Panc1 (cell line): Measurements from ENCODE around the gene PRKAG3. TPM values are rescaled to one million over a fixed set of nuclear protein-coding genes. Genes with fewer than 3 reads are reported as not detected.
A peak's percentile ranks its signal among the peaks of the same experiment; 100 is the strongest.

Experiments
- ATAC-seq: fragments of 200-7000 bp; cut with Tn5 transposase; 2 replicates; pipeline ENCODE4 v1.9.1; 2020; ENCODE audit warnings: mild to moderate bottlenecking, moderate library complexity
- BruUV-seq: library from RNA; stranded (reverse); fragments of 400-500 nt; replicated peaks from 2 replicates; lab custom pipeline; 2021; lab: Mats Ljungman, UMichigan
- CTCF ChIA-PET: fragments of 300-600 bp; sonication (Branson Sonifier 250); formaldehyde crosslinking; loops from one replicate; lab custom pipeline; 2022; ENCODE audit warnings: antibody characterized with exemption; lab: Charles Lee
- POLR2A ChIA-PET: fragments of 300-600 bp; sonication (Branson Sonifier 250); formaldehyde crosslinking; loops from one replicate; lab custom pipeline; 2022; ENCODE audit warnings: antibody characterized with exemption; lab: Charles Lee
- DNase-seq: peaks from one replicate; pipeline ENCODE4 v3.0.0-alpha.2; 2010; ENCODE audit warnings: low read depth, low spot score
- H3K27ac ChIP-seq: 2 replicates; pipeline ENCODE4 v1.5.1; 2011; ENCODE audit warnings: mild to moderate bottlenecking, low read length, inconsistent platforms
- H3K27me3 ChIP-seq: fragments of 200-500 bp; sonication (Bioruptor generic); 2 replicates; pipeline ENCODE4 v1.6.0; 2014; ENCODE audit warnings: low read length, inconsistent platforms; ENCODE audit not compliant: control insufficient read depth, insufficient read depth
- H3K36me3 ChIP-seq: fragments of 200-500 bp; sonication (Bioruptor generic); 2 replicates; pipeline ENCODE4 v1.5.1; 2014; ENCODE audit warnings: inconsistent platforms, mild to moderate bottlenecking, low read length, moderate library complexity; ENCODE audit not compliant: control insufficient read depth, insufficient read depth
- H3K4me1 ChIP-seq: 2 replicates; pipeline ENCODE4 v1.5.1; 2011; ENCODE audit warnings: inconsistent platforms, mild to moderate bottlenecking, low read length, moderate library complexity; ENCODE audit not compliant: control insufficient read depth, insufficient read depth
- H3K4me3 ChIP-seq, 2 experiments: 2 replicates each; pipeline ENCODE4 v1.5.1; 2011 to 2012; ENCODE audit warnings: low read depth in 2 of 2, low read length in 2 of 2, mild to moderate bottlenecking in 2 of 2, inconsistent platforms in 1 of 2, moderate library complexity in 1 of 2
- H3K9me3 ChIP-seq: fragments of 200-500 bp; sonication (Bioruptor generic); 2 replicates; pipeline ENCODE4 v1.5.1; 2014; ENCODE audit warnings: low read depth, mild to moderate bottlenecking, inconsistent platforms, low read length, moderate library complexity; ENCODE audit not compliant: control insufficient read depth, insufficient read depth
- CTCF ChIP-seq: fragments of 450-650 bp; IDR thresholded peaks from 2 replicates; pipeline ENCODE4 v1.5.1; 2017; ENCODE audit warnings: mild to moderate bottlenecking
- POLR2AphosphoS5 ChIP-seq: IDR thresholded peaks from 2 replicates; pipeline ENCODE4 v1.6.1; 2012; ENCODE audit warnings: mild to moderate bottlenecking, low read depth, low read length, moderate library complexity
- REST ChIP-seq, 2 experiments: IDR thresholded peaks; 2 replicates each; pipeline ENCODE4 v1.6.1; 2011 to 2012; ENCODE audit warnings: low read depth in 2 of 2, control low read depth in 1 of 2, low read length in 1 of 2, mild to moderate bottlenecking in 1 of 2, moderate library complexity in 1 of 2; ENCODE audit not compliant: insufficient read depth in 1 of 2
- SIN3A ChIP-seq: IDR thresholded peaks from 2 replicates; pipeline ENCODE4 v1.6.1; 2012; ENCODE audit warnings: low read depth, mild to moderate bottlenecking, low read length, moderate library complexity, borderline replicate concordance; ENCODE audit not compliant: insufficient read depth
- TCF7L2 ChIP-seq: IDR thresholded peaks from 2 replicates; pipeline ENCODE4 v1.6.1; 2011; ENCODE audit warnings: mild to moderate bottlenecking, low read depth, low read length, inconsistent platforms
- in situ Hi-C: cut with HindIII; loops from 2 replicates; pipeline ENCODE4 v1.10.0; 2016; ENCODE audit warnings: low sequenced_read_pairs, low pct_unique_long_range_greater_than_20kb
- intact Hi-C: fragments of 100-400 bp; cut with micrococcal nuclease; formaldehyde crosslinking; loops from one replicate; pipeline ENCODE4 v1.10.0; 2022; ENCODE audit not compliant: unreplicated experiment
- total RNA-seq: library from RNA; stranded (reverse); gene quantifications from one replicate; pipeline ENCODE4 v1.2.1, GENCODE V29; 2021; ENCODE audit not compliant: unreplicated experiment

Gene PRKAG3
- total RNA-seq, 1 experiment from 2014 or later = not detected

GRCh38 chr2:218832520-218832919 is 917 bp upstream of the PRKAG3 start:
- TF ChIP-seq CTCF (no peak), REST (IDR thresholded peaks at IDR 0.05; ENCODE audit: insufficient read depth in 1 of 2, low read depth in 2 of 2, low read length in 1 of 2) (no peak), SIN3A (no peak), TCF7L2 (no peak), POLR2AphosphoS5 (no peak)
- peaks cover 4% of the 10 kb centered on the region; the same call in 1 of the 2 replicates for H3K9me3 ChIP-seq
- CTCF ChIA-PET = no interaction called here
- ATAC-seq (peak; percentile 47; the same call in 1 of the 2 replicates), DNase-seq (no peak)
- intact Hi-C loops (no loop called here), in situ Hi-C loops (no loop called here)
- H3K4me3 ChIP-seq = no peak overlapping the region
- H3K36me3 ChIP-seq = no peaks in the 10 kb centered on the region
- POLR2A ChIA-PET = no interaction called here
- H3K4me1 ChIP-seq = peaks cover 6% of the 10 kb centered on the region; the same call in 1 of the 2 replicates
- no peak overlapping the region for H3K27ac ChIP-seq
- BruUV-seq = no TSS peak
- peaks cover 2% of the 10 kb centered on the region; the same call in 1 of the 2 replicates for H3K27me3 ChIP-seq

GRCh38 chr2:218832081-218832480 is 478 bp upstream of the PRKAG3 start:
- ChIA-PET POLR2A (no interaction called here), CTCF (no interaction called here)
- H3K36me3 ChIP-seq = no peaks in the 10 kb centered on the region
- H3K27ac ChIP-seq = no peak overlapping the region
- no peaks in the 10 kb centered on the region for H3K9me3 ChIP-seq
- ATAC-seq (no peak), DNase-seq (no peak)
- BruUV-seq = no TSS peak
- no peak overlapping the region for H3K4me3 ChIP-seq
- intact Hi-C loops (no loop called here), in situ Hi-C loops (no loop called here)
- peaks cover 2% of the 10 kb centered on the region; the same call in 1 of the 2 replicates for H3K27me3 ChIP-seq
- H3K4me1 ChIP-seq = peaks cover 6% of the 10 kb centered on the region; the same call in 1 of the 2 replicates
- TF ChIP-seq CTCF (no peak), REST (IDR thresholded peaks at IDR 0.05; ENCODE audit: insufficient read depth in 1 of 2, low read depth in 2 of 2, low read length in 1 of 2) (no peak), TCF7L2 (no peak), SIN3A (no peak), POLR2AphosphoS5 (no peak)
